Daoy (cell line): ENCODE data around the gene ITPRIPL1. TPM values are rescaled to one million over a fixed set of nuclear protein-coding genes. Genes with fewer than 3 reads are reported as not detected.

Experiments used
- DNase-seq: peaks from one replicate; pipeline ENCODE4 v3.0.0-alpha.2; 2015; ENCODE audit warnings: low read depth
- total RNA-seq: library from RNA; depleted of rRNA; stranded (reverse); fragments of >200 nt; shearing (Covaris generic); gene quantifications from 2 replicates; pipeline ENCODE4 v1.2.3, GENCODE V29; 2014; rRNA removed

The ITPRIPL1 gene
- total RNA-seq, 1 experiment from 2014 or later: 2.7 TPM

- DNase-seq: no peak
Measured at GRCh38 chr2:96356889-96357288, 31.8 kb downstream of the ITPRIPL1 start.

DNA sequence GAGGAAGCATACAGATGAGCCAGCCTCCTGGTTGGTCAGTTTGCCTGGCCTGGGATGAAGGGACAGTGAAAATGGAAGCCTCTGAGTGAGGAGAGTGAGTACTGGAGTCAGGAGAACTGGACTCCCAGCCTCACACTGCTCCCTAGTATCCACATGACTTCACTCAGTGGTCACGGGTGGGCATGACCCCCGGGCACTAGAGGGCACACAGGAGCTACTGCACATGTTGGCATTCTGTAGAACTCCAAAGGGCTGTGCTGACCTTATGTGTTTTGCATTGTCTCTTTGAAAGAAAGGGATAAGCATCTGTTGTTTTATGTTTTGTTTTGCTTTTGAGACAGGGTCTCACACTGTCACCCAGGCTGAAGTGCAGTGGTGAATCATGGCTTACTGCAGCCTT lies 34.2 kb downstream of the ITPRIPL1 start:
- no peak for DNase-seq

- no peak for DNase-seq
Measured at GRCh38 chr2:96359866-96360265, 34.7 kb downstream of the ITPRIPL1 start.

GRCh38 chr2:96361751-96362150 lies 36.6 kb downstream of the ITPRIPL1 start:
- no peak for DNase-seq

DNA sequence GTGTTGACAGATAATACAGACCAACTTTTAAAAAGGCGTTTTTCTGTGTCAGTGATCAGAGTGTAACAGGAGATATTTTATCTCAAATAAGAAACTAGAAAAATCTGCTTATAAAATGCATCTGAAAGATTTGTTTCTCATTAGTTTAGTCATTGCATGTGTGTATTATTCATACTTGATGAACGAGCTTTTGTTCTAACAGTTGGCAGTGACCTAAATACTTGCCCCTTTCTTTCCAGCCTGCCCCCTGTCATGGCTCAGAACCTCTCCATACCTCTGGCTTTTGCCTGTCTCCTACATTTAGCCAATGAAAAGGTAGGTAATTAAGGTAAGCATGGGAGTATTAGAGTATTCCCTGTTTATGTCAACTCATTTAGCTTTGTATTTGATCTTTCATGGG lies 44.1 kb downstream of the ITPRIPL1 start:
- no peak for DNase-seq

DNA sequence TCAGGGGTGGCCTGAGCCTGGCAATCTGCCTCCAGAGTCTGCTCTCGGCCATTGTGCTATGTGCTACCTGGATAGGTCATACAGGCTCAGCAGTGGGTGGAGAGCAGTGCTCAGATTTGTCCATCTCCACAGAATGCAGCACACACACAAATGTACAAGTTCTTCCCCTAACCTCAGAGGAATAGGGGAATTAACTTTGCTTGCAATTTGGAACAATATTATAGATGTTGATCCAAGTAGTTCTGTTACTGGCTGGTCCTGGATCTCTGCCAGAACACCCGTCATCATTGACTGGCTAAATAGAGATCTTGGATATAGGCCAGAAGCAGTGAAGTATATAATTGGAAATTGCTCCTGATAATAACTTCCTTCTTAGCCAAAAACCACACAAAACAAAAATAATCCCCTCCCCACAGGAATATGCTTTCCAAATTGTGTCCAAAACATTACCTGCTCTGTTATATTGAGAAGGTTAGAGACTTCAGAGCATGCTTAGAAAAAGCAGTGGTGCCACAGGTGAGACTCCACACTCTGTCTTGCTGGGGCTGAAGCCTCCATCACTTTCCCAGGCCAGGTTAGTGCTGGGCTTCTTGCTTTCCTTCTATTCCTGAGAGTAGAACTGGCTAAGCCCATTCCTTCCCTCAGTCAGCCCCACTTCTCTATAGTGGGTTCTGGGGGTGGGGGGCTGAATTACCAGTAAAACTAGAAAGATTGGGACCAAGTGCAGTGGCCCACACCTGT lies 49.3 kb downstream of the ITPRIPL1 start:
- peak; percentile 28 for DNase-seq

Other genes with a start within 250 kb of the ITPRIPL1 start
- 0.42 TPM in 1 of 2 replicates, not detected in the other for gene ADRA2B, start 208.7 kb upstream of the ITPRIPL1 start, total RNA-seq
- not detected in 2 replicates for gene ASTL, start 186.8 kb upstream of the ITPRIPL1 start, total RNA-seq
- 21.1 and 24.4 TPM in 2 replicates for gene DUSP2, start 179.9 kb upstream of the ITPRIPL1 start, total RNA-seq
- 176 and 199 TPM in 2 replicates for gene STARD7, start 116.5 kb upstream of the ITPRIPL1 start, total RNA-seq
- 16.2 and 19.1 TPM in 2 replicates for gene TMEM127, start 59.3 kb upstream of the ITPRIPL1 start, total RNA-seq
- gene CIAO1, start 59.1 kb upstream of the ITPRIPL1 start, total RNA-seq: 136 and 166 TPM in 2 replicates
- 29.2 and 34.9 TPM in 2 replicates for gene SNRNP200, start 19.8 kb upstream of the ITPRIPL1 start, total RNA-seq
- 56.2 and 66.9 TPM in 2 replicates for gene NCAPH, start 10.4 kb downstream of the ITPRIPL1 start, total RNA-seq
- gene NEURL3, start 180.0 kb downstream of the ITPRIPL1 start, total RNA-seq: 0.23 and 1.2 TPM in 2 replicates
- 2.9 and 5.4 TPM in 2 replicates for gene ARID5A, start 211.4 kb downstream of the ITPRIPL1 start, total RNA-seq